ENCODE measurements around the gene CMTM6.
"Not testable (repeated sequence)": the region's sequence is repeated elsewhere in the genome, so short reads cannot be mapped to it uniquely, and the experiment has no call there.

CMTM6 gene

GRCh38 chr3:32448686-32449474 is 53.8 kb downstream of the CMTM6 start:
- DNase-seq (ENCODE audit: low read depth in 3 of 3, low spot score in 1 of 3), result no peak

GRCh38 chr3:32447865-32448400 is 54.7 kb downstream of the CMTM6 start:
- no peak for DNase-seq (ENCODE audit: low read depth in 3 of 3, low spot score in 1 of 3)

- no peak for DNase-seq (ENCODE audit: low read depth in 3 of 3, low spot score in 1 of 3)
These were observed 59.2 kb downstream of the CMTM6 start for GRCh38 chr3:32443478-32443877.

- DNase-seq (ENCODE audit: low read depth in 3 of 3, low spot score in 1 of 3), result no peak
These were observed 59.9 kb downstream of the CMTM6 start for GRCh38 chr3:32442766-32443165.

GRCh38 chr3:32440611-32441350 is 61.9 kb downstream of the CMTM6 start:
- no peak for DNase-seq (ENCODE audit: low read depth in 3 of 3, low spot score in 1 of 3)

- not testable (repeated sequence) for DNase-seq (ENCODE audit: low read depth in 3 of 3, low spot score in 1 of 3)
These were observed 63.2 kb downstream of the CMTM6 start for GRCh38 chr3:32439421-32439820.

GRCh38 chr3:32438596-32439344 is 63.9 kb downstream of the CMTM6 start:
- no peak for DNase-seq (ENCODE audit: low read depth in 3 of 3, low spot score in 1 of 3)

GRCh38 chr3:32437896-32438295 is 64.8 kb downstream of the CMTM6 start:
- no peak for DNase-seq (ENCODE audit: low read depth in 3 of 3, low spot score in 1 of 3)

- no peak for DNase-seq (ENCODE audit: low read depth in 3 of 3, low spot score in 1 of 3)
These were observed 65.8 kb downstream of the CMTM6 start for GRCh38 chr3:32436816-32437189.

- DNase-seq (ENCODE audit: low read depth in 3 of 3, low spot score in 1 of 3), result no peak
These were observed 66.5 kb downstream of the CMTM6 start for GRCh38 chr3:32435911-32436815.

GRCh38 chr3:32434206-32434605 is 68.4 kb downstream of the CMTM6 start:
- DNase-seq (ENCODE audit: low read depth in 3 of 3, low spot score in 1 of 3), result no peak

GRCh38 chr3:32432711-32433530 is 69.7 kb downstream of the CMTM6 start:
- DNase-seq (ENCODE audit: low read depth in 3 of 3, low spot score in 1 of 3), result no peak

- no peak for DNase-seq (ENCODE audit: low read depth in 3 of 3, low spot score in 1 of 3)
These were observed 70.5 kb downstream of the CMTM6 start for GRCh38 chr3:32432045-32432710.

GRCh38 chr3:32431481-32431880 is 71.2 kb downstream of the CMTM6 start:
- DNase-seq (ENCODE audit: low read depth in 3 of 3, low spot score in 1 of 3), result no peak

All from stimulated activated CD4-positive, alpha-beta T cell treated with anti-CD3 and anti-CD28 coated beads, TNF-alpha, amount 100 ng/mL, for 1 hour (primary cell).